Activated B cell treated with CpG ODN at 0.5 μM for 24 hours (primary cell): ENCODE data around the gene ZDHHC14. TPM values are rescaled to one million over a fixed set of nuclear protein-coding genes. Genes with fewer than 3 reads are reported as not detected.

ENCODE experiments used
- ATAC-seq: fragments of 200-7000 bp; cut with Tn5 transposase; one replicate; pipeline ENCODE4 v1.10.0; 2021; ENCODE audit warnings: low read depth, mild to moderate bottlenecking, moderate library complexity
- CTCF ChIA-PET: fragments of 350-600 bp; sonication (Branson Sonifier 250); formaldehyde crosslinking; loops from one replicate; lab custom pipeline; 2021; ENCODE audit warnings: antibody characterized with exemption; lab: Charles Lee
- POLR2A ChIA-PET: fragments of 350-600 bp; sonication (Branson Sonifier 250); formaldehyde crosslinking; loops from one replicate; lab custom pipeline; 2021; ENCODE audit warnings: antibody characterized with exemption; lab: Charles Lee
- DNase-seq: peaks from one replicate; pipeline ENCODE4 v3.0.0; 2022
- H3K27ac Mint-ChIP-seq: one replicate; pipeline ENCODE4 v1.8.0; 2020; ENCODE audit warnings: mixed read lengths
- H3K27me3 Mint-ChIP-seq: one replicate; pipeline ENCODE4 v1.8.0; 2021; ENCODE audit warnings: mixed read lengths
- H3K36me3 Mint-ChIP-seq: one replicate; pipeline ENCODE4 v1.8.0; 2021; ENCODE audit warnings: low read depth, mixed read lengths
- H3K4me1 Mint-ChIP-seq: one replicate; pipeline ENCODE4 v1.8.0; 2021; ENCODE audit warnings: mixed read lengths
- H3K4me3 Mint-ChIP-seq: one replicate; pipeline ENCODE4 v1.8.0; 2020; ENCODE audit warnings: mild to moderate bottlenecking, mixed read lengths
- H3K9me3 Mint-ChIP-seq: one replicate; pipeline ENCODE4 v1.8.0; 2020; ENCODE audit warnings: mixed read lengths
- CTCF ChIP-seq: fragments of 200-600 bp; IDR thresholded peaks from one replicate; pipeline ENCODE4 v1.8.0; 2022; ENCODE audit warnings: antibody characterized with exemption, mild to moderate bottlenecking
- intact Hi-C: fragments of 100-400 bp; cut with micrococcal nuclease; formaldehyde crosslinking; loops from one replicate; pipeline ENCODE4 v1.15.1; 2024
- total RNA-seq: library from RNA; stranded (reverse); gene quantifications from 2 replicates; pipeline ENCODE4 v1.2.3, GENCODE V29; 2022

Gene ZDHHC14
- total RNA-seq, 1 donor from 2014 or later, result 25.3 TPM

GRCh38 chr6:157396026-157396425, 15.0 kb downstream of the ZDHHC14 start:
- POLR2A ChIA-PET, result interaction anchor here (0.6 to 0.9 kb wide), 2 partner anchors 9 to 17 kb away, joined by 3 read pairs; no protein-coding TSS in a partner anchor
- intact Hi-C loops, result no loop called here
- TF ChIP-seq CTCF, result no peak
- CTCF ChIA-PET, result no interaction called here
- H3K36me3 Mint-ChIP-seq, result peaks cover 49% of the 10 kb centered on the region
- no peak overlapping the region for H3K4me3 Mint-ChIP-seq
- no peaks in the 10 kb centered on the region for H3K27me3 Mint-ChIP-seq
- peaks cover 3% of the 10 kb centered on the region for H3K9me3 Mint-ChIP-seq
- peaks cover 18% of the 10 kb centered on the region for H3K4me1 Mint-ChIP-seq
- no peak overlapping the region for H3K27ac Mint-ChIP-seq
- DNase-seq (no peak), ATAC-seq (no peak)

GRCh38 chr6:157397660-157398059, 16.7 kb downstream of the ZDHHC14 start:
- peaks cover 18% of the 10 kb centered on the region for H3K4me1 Mint-ChIP-seq
- no peaks in the 10 kb centered on the region for H3K27me3 Mint-ChIP-seq
- no peak overlapping the region for H3K4me3 Mint-ChIP-seq
- H3K27ac Mint-ChIP-seq, result no peak overlapping the region
- intact Hi-C loops, result loop anchor here (2.0 kb wide), 1 partner anchor 15 kb away; no protein-coding TSS in a partner anchor
- DNase-seq, result no peak
- H3K9me3 Mint-ChIP-seq, result no peaks in the 10 kb centered on the region
- no peak for TF ChIP-seq CTCF
- ChIA-PET POLR2A (no interaction called here), CTCF (no interaction called here)
- H3K36me3 Mint-ChIP-seq, result peaks cover 43% of the 10 kb centered on the region
- ATAC-seq, result no peak

- H3K36me3 Mint-ChIP-seq, result peaks cover 43% of the 10 kb centered on the region
- intact Hi-C loops, result loop anchor here (2.0 kb wide), 1 partner anchor 15 kb away; no protein-coding TSS in a partner anchor
- no peaks in the 10 kb centered on the region for H3K9me3 Mint-ChIP-seq
- ChIA-PET POLR2A (no interaction called here), CTCF (interaction anchor here (0.9 kb wide), 1 partner anchor 270 kb away, joined by 3 read pairs; no protein-coding TSS in a partner anchor)
- no peak for DNase-seq
- no peak for TF ChIP-seq CTCF
- ATAC-seq, result no peak
- H3K4me3 Mint-ChIP-seq, result no peak overlapping the region
- no peaks in the 10 kb centered on the region for H3K27me3 Mint-ChIP-seq
- H3K27ac Mint-ChIP-seq, result no peak overlapping the region
- peaks cover 17% of the 10 kb centered on the region for H3K4me1 Mint-ChIP-seq
Observed at GRCh38 chr6:157398151-157398550, 17.2 kb downstream of the ZDHHC14 start.

GRCh38 chr6:157400676-157401075, 19.7 kb downstream of the ZDHHC14 start:
- intact Hi-C loops, result loop anchor here (5.0 kb wide), 1 partner anchor 37 kb away; no protein-coding TSS in a partner anchor
- ATAC-seq (no peak), DNase-seq (no peak)
- H3K4me1 Mint-ChIP-seq, result peaks cover 18% of the 10 kb centered on the region
- no peaks in the 10 kb centered on the region for H3K9me3 Mint-ChIP-seq
- H3K27me3 Mint-ChIP-seq, result no peaks in the 10 kb centered on the region
- H3K27ac Mint-ChIP-seq, result no peak overlapping the region
- POLR2A ChIA-PET, result no interaction called here
- CTCF ChIA-PET, result no interaction called here
- H3K4me3 Mint-ChIP-seq, result no peak overlapping the region
- TF ChIP-seq CTCF, result no peak
- peaks cover 32% of the 10 kb centered on the region for H3K36me3 Mint-ChIP-seq

- DNase-seq (no peak), ATAC-seq (no peak)
- POLR2A ChIA-PET, result no interaction called here
- Mint-ChIP-seq H3K36me3 (peaks cover 31% of the 10 kb centered on the region), H3K9me3 (no peaks in the 10 kb centered on the region), H3K27ac (no peak overlapping the region), H3K4me3 (no peak overlapping the region), H3K4me1 (peaks cover 20% of the 10 kb centered on the region), H3K27me3 (no peaks in the 10 kb centered on the region)
- TF ChIP-seq CTCF, result no peak
- CTCF ChIA-PET, result no interaction called here
- intact Hi-C loops, result loop anchor here (5.0 kb wide), 1 partner anchor 35 kb away; no protein-coding TSS in a partner anchor
Observed at GRCh38 chr6:157401734-157402338, 20.8 kb downstream of the ZDHHC14 start.
